Vagina (tissue), 2 donors: Measurements from ENCODE around the gene PARD3.

Experiments
- POLR2A ChIP-seq, 2 donors: fragments of 450-650 bp; IDR thresholded peaks; one replicate each; pipeline ENCODE4 v1.6.1; 2017; ENCODE audit warnings: antibody characterized with exemption in 2 of 2, mild to moderate bottlenecking in 2 of 2, moderate library complexity in 2 of 2
- TF ChIP-seq, protein P1 (sequence below), 3 experiments: fragments of 450-650 bp in 2 of 3; fragments of 200-600 bp in 1 of 3; sonication (generic) in 1 of 3; IDR thresholded peaks; one replicate each; pipeline ENCODE4 v1.5.1; 2017 to 2019; ENCODE audit warnings: antibody characterized with exemption in 3 of 3, mild to moderate bottlenecking in 2 of 3, moderate library complexity in 2 of 3

DNA sequence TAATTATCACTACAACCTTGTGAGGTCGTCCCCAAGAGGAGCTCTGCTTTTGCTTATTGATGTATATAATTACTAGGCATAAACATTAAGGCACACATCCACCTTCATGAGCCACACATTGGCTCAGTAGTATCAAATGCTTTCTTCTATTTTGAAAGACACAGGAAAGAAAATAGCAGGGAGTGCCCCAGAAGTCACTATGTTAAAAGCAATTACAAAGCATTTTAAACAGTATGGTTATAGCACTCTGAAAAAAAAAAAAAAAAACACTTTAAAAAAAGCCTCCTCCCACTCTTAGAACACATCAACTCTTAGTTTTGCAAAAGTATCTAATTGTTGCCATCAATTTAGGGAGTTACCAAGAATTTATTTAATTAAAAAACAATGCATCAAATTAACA is 474.2 kb downstream of the PARD3 start:
- TF ChIP-seq, protein P1, sequence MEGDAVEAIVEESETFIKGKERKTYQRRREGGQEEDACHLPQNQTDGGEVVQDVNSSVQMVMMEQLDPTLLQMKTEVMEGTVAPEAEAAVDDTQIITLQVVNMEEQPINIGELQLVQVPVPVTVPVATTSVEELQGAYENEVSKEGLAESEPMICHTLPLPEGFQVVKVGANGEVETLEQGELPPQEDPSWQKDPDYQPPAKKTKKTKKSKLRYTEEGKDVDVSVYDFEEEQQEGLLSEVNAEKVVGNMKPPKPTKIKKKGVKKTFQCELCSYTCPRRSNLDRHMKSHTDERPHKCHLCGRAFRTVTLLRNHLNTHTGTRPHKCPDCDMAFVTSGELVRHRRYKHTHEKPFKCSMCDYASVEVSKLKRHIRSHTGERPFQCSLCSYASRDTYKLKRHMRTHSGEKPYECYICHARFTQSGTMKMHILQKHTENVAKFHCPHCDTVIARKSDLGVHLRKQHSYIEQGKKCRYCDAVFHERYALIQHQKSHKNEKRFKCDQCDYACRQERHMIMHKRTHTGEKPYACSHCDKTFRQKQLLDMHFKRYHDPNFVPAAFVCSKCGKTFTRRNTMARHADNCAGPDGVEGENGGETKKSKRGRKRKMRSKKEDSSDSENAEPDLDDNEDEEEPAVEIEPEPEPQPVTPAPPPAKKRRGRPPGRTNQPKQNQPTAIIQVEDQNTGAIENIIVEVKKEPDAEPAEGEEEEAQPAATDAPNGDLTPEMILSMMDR (IDR thresholded peaks at IDR 0.05), result no peak
- no peak for TF ChIP-seq POLR2A (IDR thresholded peaks at IDR 0.05)
